GM19099 (cell line): ENCODE data around the gene NXPH2.

Experiments
- POLR2A ChIP-seq: IDR thresholded peaks from 3 replicates; pipeline ENCODE4 v1.6.1; 2011; ENCODE audit warnings: low read depth; ENCODE audit not compliant: insufficient read length; ENCODE audit errors: extremely low read depth

The NXPH2 gene

GRCh38 chr2:138724729-138725459 lies 55.3 kb downstream of the NXPH2 start:
- TF ChIP-seq POLR2A: no peak

DNA sequence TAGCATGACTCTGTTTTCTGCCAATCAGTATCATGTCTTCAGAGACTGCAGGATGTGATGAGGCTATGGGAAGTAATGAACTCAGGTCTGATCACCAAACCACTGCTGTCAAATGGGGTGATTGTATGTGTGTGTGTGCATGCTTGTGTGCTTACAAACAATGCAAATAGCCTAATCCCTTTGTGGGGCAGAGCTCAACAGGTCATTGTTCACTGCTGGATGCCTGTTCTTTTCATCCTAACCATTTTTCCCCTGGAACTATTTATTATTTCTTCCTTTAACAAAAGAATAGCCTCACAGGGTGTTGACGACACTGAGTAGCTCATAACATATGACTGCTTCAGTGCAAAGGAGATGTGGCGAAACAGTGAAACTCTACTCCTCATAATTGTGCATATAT lies 55.9 kb downstream of the NXPH2 start:
- no peak for TF ChIP-seq POLR2A

- TF ChIP-seq POLR2A: no peak
Measured at GRCh38 chr2:138723196-138723987, 56.8 kb downstream of the NXPH2 start.

DNA sequence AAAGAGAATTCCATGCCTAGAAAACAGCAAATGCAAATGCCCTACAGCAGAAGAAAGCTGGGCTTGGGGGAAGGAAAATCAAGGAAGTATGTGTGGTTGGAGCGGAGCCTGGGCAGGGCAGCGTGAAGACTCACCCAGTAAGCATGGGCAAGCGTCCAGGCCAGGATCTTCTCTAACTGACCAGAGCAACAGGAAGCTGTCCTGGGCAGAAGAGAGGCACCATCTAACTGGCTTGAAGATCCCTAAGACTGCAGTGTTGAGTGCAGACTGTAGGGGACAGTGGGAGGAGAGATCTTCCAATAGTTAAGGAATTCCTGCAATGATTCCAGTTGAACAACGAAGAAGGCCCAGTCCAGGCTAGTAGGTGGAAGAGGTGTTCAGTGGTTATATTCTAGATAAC lies 57.9 kb downstream of the NXPH2 start:
- TF ChIP-seq POLR2A: no peak

GRCh38 chr2:138720035-138720838 lies 60.0 kb downstream of the NXPH2 start:
- TF ChIP-seq POLR2A: no peak

DNA sequence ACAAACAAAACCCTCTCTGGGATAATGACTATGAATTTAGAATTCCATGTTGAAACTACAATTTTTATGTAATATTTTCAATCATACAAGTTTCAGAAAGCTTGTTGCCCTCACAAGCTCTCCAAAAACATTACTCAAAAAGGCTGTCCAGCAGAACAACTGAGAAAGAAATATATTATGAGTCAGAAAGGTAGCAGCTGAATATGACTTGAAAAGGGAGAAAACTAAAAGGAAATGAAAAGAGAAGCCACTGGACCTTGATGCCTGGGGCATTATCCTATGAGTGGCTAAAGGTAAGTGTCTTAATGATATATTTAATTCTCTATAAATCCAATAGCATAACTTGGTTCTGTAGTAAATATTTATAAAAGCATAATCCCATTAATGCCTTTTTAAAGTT lies 61.8 kb downstream of the NXPH2 start:
- no peak for TF ChIP-seq POLR2A

GRCh38 chr2:138716183-138716582 lies 64.0 kb downstream of the NXPH2 start:
- no peak for TF ChIP-seq POLR2A

DNA sequence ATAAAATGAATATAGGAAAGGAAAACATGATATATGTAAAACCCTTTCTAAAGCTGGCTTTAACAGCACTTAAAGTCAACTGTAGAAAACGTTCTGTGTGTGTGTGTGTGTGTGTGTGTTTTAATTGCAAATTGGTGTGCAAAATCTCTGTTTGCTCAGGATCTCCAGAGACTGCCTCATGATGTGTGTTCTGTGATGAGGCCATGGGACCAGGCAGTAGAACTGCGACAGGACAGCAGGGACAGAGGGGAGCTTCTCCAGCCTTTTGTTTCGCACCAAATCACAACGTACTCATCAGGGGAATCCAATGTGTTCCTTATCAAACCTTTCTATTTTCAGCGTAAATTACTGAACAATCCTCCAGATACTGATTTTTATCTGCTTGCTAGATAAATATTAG lies 66.7 kb downstream of the NXPH2 start:
- no peak for TF ChIP-seq POLR2A

- no peak for TF ChIP-seq POLR2A
Measured at GRCh38 chr2:138713069-138713496, 67.1 kb downstream of the NXPH2 start.

- TF ChIP-seq POLR2A: no peak
Measured at GRCh38 chr2:138712212-138712979, 67.8 kb downstream of the NXPH2 start.

DNA sequence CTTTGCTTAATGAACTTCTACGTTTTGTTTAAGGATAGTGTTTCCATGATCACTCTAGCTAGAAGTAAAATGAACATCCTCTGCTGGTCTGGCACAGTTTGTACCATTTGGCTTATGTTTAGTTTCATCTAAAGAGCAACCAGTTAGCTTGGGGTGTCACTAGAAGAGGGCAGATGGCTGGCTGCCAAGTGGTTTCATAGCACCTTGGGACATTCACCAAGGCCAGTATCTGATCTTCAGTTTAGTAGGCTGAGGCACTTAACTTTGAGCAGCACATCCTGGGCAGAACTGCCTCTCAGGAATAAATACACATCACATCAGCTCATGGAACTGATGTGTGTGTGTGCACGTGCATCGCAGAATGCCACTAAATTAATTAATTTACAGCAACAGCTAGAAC lies 68.4 kb downstream of the NXPH2 start:
- TF ChIP-seq POLR2A: no peak

GRCh38 chr2:138708682-138709241 lies 71.4 kb downstream of the NXPH2 start:
- TF ChIP-seq POLR2A: no peak

DNA sequence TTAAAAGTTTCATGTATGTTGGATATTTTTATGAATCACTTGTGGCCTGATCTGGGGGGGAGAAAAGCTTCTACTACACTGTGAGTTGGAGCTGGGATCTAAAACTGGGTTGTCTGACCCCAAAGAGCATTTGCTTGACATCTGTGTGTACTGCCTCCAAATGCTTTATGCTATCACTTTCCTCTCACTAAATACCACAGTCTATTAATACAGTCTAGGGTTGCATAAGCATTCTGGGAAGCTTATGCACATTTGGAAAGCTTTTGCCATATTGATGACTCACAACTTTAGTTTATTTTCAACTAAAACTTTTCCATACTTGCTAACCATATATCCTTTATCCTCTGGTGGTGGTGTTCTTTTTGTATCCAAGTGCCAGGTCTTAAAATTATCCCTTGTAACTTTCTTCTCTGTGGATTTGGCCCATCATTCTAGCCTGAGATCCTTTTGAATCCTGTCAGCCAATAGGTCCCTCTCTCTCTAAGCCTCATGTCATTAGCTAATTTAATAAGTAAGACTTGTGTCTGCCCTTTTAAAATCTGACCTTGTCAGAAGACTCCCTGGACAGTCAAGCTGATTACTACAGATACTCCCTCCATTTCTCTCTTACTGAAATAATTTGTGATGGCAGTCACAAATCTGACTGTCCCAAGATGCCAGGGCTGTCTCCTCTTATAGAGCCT lies 72.7 kb downstream of the NXPH2 start:
- no peak for TF ChIP-seq POLR2A

- no peak for TF ChIP-seq POLR2A
Measured at GRCh38 chr2:138703242-138703641, 76.9 kb downstream of the NXPH2 start.
